Measurements from ENCODE around the gene TULP3. TPM values are rescaled to one million over a fixed set of nuclear protein-coding genes. Genes with fewer than 3 reads are reported as not detected.
A peak's percentile ranks its signal among the peaks of the same experiment; 100 is the strongest.

Gene TULP3
- total and polyA plus RNA-seq, 7 donors: 3.9 to 9.1 (median 7.1) TPM

DNA sequence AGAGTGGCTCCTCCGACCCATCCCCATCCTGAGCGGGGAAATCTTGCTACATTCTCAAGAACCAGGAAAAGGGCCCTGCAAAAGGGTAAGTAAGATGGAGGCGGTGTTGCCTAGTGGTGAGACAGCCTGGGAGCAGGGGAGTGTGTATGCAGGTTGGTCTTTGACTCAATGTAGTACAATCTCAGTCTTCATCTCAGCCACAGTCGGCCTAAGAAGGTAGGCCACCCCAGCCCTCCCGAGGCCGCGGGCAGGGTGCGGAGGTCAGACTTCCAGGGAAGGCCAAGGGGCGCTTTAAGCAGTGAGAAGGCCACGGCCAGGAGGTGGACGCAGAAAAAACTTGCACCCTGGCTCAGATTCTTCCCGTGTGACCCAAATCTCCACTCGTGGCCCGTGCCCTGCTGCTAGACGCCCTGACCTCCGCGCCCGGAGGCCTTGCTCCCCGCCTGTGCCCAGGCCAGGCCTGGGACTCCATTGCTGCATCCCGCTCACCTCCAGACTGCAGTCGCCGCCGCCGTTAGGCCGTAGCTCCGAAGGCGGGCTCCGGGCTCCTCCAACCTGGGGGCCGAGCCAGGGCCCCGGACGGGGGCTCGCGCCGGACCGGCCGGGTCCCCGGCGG is 14.2 kb upstream of the TULP3 start:
- intact Hi-C loops (cut with DNase I): no loop called here
- peaks cover 11% of the 10 kb centered on the region for H3K4me1 ChIP-seq
- DNase-seq (no peak), ATAC-seq (peak in 2 of 4 donors; percentile 7 to 50)
- 5 to 10% (median 7%) methylated on average over 17 to 38 of the region's 38 CpGs for WGBS, 3 donors
- peak overlapping the region; percentile 78 for H3K4me3 ChIP-seq
- TF ChIP-seq, protein P1, sequence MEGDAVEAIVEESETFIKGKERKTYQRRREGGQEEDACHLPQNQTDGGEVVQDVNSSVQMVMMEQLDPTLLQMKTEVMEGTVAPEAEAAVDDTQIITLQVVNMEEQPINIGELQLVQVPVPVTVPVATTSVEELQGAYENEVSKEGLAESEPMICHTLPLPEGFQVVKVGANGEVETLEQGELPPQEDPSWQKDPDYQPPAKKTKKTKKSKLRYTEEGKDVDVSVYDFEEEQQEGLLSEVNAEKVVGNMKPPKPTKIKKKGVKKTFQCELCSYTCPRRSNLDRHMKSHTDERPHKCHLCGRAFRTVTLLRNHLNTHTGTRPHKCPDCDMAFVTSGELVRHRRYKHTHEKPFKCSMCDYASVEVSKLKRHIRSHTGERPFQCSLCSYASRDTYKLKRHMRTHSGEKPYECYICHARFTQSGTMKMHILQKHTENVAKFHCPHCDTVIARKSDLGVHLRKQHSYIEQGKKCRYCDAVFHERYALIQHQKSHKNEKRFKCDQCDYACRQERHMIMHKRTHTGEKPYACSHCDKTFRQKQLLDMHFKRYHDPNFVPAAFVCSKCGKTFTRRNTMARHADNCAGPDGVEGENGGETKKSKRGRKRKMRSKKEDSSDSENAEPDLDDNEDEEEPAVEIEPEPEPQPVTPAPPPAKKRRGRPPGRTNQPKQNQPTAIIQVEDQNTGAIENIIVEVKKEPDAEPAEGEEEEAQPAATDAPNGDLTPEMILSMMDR (IDR thresholded peaks at IDR 0.05): no peak
- H3K27ac ChIP-seq: no peak overlapping the region
- peaks cover 0 to 2% of the 10 kb centered on the region in 2 donors for H3K36me3 ChIP-seq (ENCODE audit: insufficient read depth in 1 of 2, low read depth in 1 of 2)
- no peaks in the 10 kb centered on the region for H3K27me3 ChIP-seq (ENCODE audit: insufficient read depth in 3 of 3, low read length in 2 of 3)
- H3K9me3 ChIP-seq: no peaks in the 10 kb centered on the region

DNA sequence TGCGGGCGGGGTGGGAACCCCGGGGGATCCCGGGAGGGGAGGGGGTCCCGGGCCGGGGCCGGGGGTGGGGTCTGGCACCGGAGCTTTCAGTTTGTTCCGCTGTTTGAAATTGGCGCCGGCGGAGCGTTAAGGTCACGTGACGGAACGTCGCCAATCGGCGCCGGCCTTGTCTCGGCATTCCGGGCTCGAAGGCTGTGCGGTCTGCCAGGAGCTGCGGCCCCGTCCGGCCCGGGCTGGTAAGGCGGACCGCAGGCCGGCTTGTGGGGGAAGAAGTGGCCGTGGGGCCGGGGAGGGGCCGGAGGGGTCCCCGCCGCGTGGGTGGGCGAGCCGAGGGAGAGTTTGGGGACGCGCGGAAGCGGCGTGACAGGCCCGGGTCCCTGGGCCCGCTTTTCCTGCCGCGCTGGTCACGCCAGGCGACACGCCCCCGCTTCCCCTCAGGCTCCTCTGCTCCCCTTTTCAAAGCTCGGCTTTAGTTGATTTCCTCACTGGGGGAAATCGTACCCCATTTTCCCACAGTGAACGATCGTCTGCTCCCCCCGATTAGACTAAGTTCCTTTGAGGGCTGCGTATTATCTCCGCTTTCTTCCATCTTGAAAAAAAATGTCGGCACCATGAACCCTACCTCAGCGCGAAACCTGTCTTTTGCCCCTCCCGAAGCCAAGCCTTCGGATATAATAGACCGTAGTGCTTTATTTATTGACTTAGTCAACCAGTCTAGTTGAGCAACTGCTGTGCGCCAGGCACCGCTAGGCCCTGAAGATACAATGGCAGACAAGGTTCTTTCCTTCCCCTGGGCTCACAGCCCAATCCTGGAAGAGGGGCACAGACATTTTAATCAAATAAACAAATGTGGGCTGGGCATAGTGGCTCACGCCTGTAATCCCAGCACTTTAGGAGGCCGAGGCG is 13.4 kb upstream of the TULP3 start, which contains the start of the genes FOXM1 and RHNO1:
TSS of gene FOXM1 (minus strand) at position 128 of the 906 bp plus-strand sequence. CDS start 2,696 bp downstream, outside the sequence.
TSS of gene RHNO1 (plus strand) at position 177 of the 906 bp plus-strand sequence. CDS start 8,144 bp downstream, outside the sequence.
- Histone ChIP-seq H3K4me3 (peak within 1 kb of the TSS; percentile 78), H3K9me3 (no peaks in the 10 kb centered on the region), H3K4me1 (peaks cover 11% of the 10 kb centered on the region), H3K36me3 (ENCODE audit: insufficient read depth in 1 of 2, low read depth in 1 of 2) (peaks cover 0 to 2% of the 10 kb centered on the region in 2 donors), H3K27ac (peak within 1 kb of the TSS; percentile 88), H3K27me3 (ENCODE audit: insufficient read depth in 3 of 3, low read length in 2 of 3) (no peaks in the 10 kb centered on the region)
- DNase-seq: peak; percentile 90 to 96
- 2 to 6% (median 2%) methylated on average over 28 to 70 of the region's 70 CpGs for WGBS, 3 donors
- intact Hi-C loops (cut with DNase I): no loop called here
- peak; percentile 96 to 99 (median 97) for ATAC-seq
- TF ChIP-seq, protein P1 (IDR thresholded peaks at IDR 0.05): peak; percentile 31

DNA sequence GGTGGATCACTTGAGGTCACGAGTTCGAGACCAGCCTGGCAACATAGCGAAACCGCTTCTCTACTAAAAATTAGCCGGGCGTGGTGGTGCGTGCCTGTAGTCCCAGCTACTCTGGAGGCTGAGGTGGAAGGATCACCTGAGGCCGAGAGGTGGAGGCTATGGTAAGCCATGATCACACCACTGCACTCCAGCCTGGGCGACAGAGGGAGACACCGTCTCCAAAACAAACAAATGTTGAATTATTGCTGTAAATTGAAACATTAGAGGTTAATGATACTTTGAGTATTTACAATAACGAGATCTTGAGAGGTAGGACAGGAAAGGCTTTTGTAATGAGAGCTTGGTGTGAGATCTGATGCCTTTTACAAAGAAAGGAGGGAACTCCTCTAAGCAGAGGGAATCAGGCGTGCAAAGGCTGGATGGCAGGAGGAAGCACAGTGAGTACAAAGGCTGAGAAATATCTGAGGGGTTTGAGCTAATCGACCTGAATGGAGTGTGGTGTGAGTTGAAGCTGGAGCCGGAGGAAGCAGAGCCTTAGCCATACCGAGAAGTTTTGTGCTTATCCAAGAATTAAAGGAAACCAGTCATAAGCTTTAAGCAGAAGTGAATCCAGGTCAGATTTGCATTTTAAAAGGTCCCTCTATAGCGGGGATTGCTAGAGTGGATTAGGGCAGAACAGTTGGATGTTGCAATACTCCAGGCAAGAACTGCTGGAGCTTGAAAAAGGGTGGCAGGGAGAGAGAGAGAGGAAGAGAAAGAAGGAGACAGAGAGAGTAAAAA is 12.5 kb upstream of the TULP3 start:
- Histone ChIP-seq H3K9me3 (no peaks in the 10 kb centered on the region), H3K27me3 (ENCODE audit: insufficient read depth in 3 of 3, low read length in 2 of 3) (no peaks in the 10 kb centered on the region), H3K36me3 (ENCODE audit: insufficient read depth in 1 of 2, low read depth in 1 of 2) (peaks cover 0 to 2% of the 10 kb centered on the region in 2 donors), H3K27ac (peak overlapping the region; percentile 88), H3K4me1 (peaks cover 11% of the 10 kb centered on the region), H3K4me3 (peak overlapping the region; percentile 78)
- WGBS, 3 donors: 61 to 64% (median 61%) methylated on average over 16 of the region's 16 CpGs
- intact Hi-C loops (cut with DNase I): no loop called here
- TF ChIP-seq, protein P1 (IDR thresholded peaks at IDR 0.05): no peak
- ATAC-seq (no peak), DNase-seq (no peak)

DNA sequence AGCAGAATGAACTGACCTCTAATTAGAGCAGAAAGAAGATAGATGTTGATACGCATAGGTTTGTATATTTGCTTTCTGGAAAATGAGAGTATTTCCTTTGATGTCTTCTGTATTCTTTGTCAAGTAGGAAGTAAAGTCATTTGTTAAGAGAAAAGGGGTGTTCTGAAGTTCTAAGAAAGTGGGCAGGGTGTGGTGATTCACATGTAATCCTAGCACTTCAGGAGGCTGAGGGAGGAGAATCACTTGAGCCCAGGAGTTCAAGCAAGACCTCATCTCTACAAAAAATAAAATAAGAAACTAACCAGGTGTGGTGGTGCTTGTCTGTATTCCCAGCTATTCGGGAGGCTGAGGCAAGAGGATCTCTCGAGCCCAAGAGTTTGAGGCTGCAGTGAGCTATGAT is 10.8 kb upstream of the TULP3 start:
- Histone ChIP-seq H3K4me3 (no peak overlapping the region), H3K4me1 (peaks cover 11% of the 10 kb centered on the region), H3K27me3 (ENCODE audit: insufficient read depth in 3 of 3, low read length in 2 of 3) (no peaks in the 10 kb centered on the region), H3K36me3 (ENCODE audit: insufficient read depth in 1 of 2, low read depth in 1 of 2) (peaks cover 0 to 2% of the 10 kb centered on the region in 2 donors), H3K9me3 (no peaks in the 10 kb centered on the region), H3K27ac (no peak overlapping the region)
- ATAC-seq (no peak), DNase-seq (no peak)
- TF ChIP-seq, protein P1 (IDR thresholded peaks at IDR 0.05): no peak
- 97 to 99% (median 97%) methylated on average over 3 of the region's 3 CpGs for WGBS, 3 donors
- intact Hi-C loops (cut with DNase I): no loop called here
